HUES6 (cell line): Measurements from ENCODE around the gene WNK1.
"Not testable (repeated sequence)": the region's sequence is repeated elsewhere in the genome, so short reads cannot be mapped to it uniquely, and the experiment has no call there.

Experiments
- H3K27ac ChIP-seq: 2 replicates; pipeline ENCODE4 v1.7.0; 2013; ENCODE audit warnings: low read depth, mild to moderate bottlenecking, low read length, inconsistent platforms
- H3K27me3 ChIP-seq: 2 replicates; pipeline ENCODE4 v1.6.1; 2013; ENCODE audit warnings: low read length; ENCODE audit not compliant: control insufficient read depth, insufficient read depth
- H3K36me3 ChIP-seq: 2 replicates; pipeline ENCODE4 v1.6.1; 2013; ENCODE audit warnings: low read length; ENCODE audit not compliant: control insufficient read depth, insufficient read depth
- H3K4me1 ChIP-seq: 2 replicates; pipeline ENCODE4 v1.6.1; 2013; ENCODE audit warnings: low read length; ENCODE audit not compliant: control insufficient read depth, insufficient read depth
- H3K4me3 ChIP-seq: 2 replicates; pipeline ENCODE4 v1.5.1; 2013; ENCODE audit warnings: low read depth, low read length
- H3K9ac ChIP-seq: one replicate; pipeline ENCODE4 v1.6.1; 2013; ENCODE audit warnings: mild to moderate bottlenecking, low read length
- H3K9me3 ChIP-seq: 2 replicates; pipeline ENCODE4 v1.6.1; 2013; ENCODE audit warnings: low read depth, low read length; ENCODE audit not compliant: control insufficient read depth, insufficient read depth

Gene WNK1

GRCh38 chr12:768434-768833 is 16.1 kb downstream of the WNK1 start:
- no peaks in the 10 kb centered on the region; the same call in 1 of the 2 replicates for H3K36me3 ChIP-seq
- no peak overlapping the region for H3K27ac ChIP-seq
- no peak overlapping the region for H3K4me3 ChIP-seq
- H3K27me3 ChIP-seq = no peaks in the 10 kb centered on the region
- no peak overlapping the region for H3K9ac ChIP-seq
- H3K9me3 ChIP-seq = no peaks in the 10 kb centered on the region
- peaks cover 3% of the 10 kb centered on the region; the same call in 1 of the 2 replicates for H3K4me1 ChIP-seq

- Histone ChIP-seq H3K27ac (no peak overlapping the region), H3K36me3 (no peaks in the 10 kb centered on the region), H3K4me1 (peaks cover 12% of the 10 kb centered on the region), H3K9me3 (no peaks in the 10 kb centered on the region), H3K4me3 (no peak overlapping the region), H3K27me3 (no peaks in the 10 kb centered on the region), H3K9ac (no peak overlapping the region)
Observed at GRCh38 chr12:770479-770878, 18.1 kb downstream of the WNK1 start.

- Histone ChIP-seq H3K27ac (no peak overlapping the region), H3K4me1 (peaks cover 12% of the 10 kb centered on the region), H3K9me3 (no peaks in the 10 kb centered on the region), H3K36me3 (no peaks in the 10 kb centered on the region), H3K4me3 (no peak overlapping the region), H3K27me3 (no peaks in the 10 kb centered on the region), H3K9ac (no peak overlapping the region)
Observed at GRCh38 chr12:772056-772697, 19.8 kb downstream of the WNK1 start.

GRCh38 chr12:774051-774614 is 21.8 kb downstream of the WNK1 start:
- Histone ChIP-seq H3K9me3 (no peaks in the 10 kb centered on the region), H3K4me1 (peaks cover 12% of the 10 kb centered on the region), H3K36me3 (no peaks in the 10 kb centered on the region), H3K27ac (0 out of 2 replicates have a peak overlapping the region, but pooled peaks have one; percentile 34), H3K4me3 (no peak overlapping the region), H3K27me3 (no peaks in the 10 kb centered on the region), H3K9ac (no peak overlapping the region)

- not testable (repeated sequence) for H3K9me3 ChIP-seq, H3K27me3 ChIP-seq, H3K27ac ChIP-seq, H3K9ac ChIP-seq, H3K4me3 ChIP-seq, H3K36me3 ChIP-seq
- peaks cover 23% of the 10 kb centered on the region for H3K4me1 ChIP-seq
Observed at GRCh38 chr12:775973-776771, 23.8 kb downstream of the WNK1 start.

GRCh38 chr12:776772-777373 is 24.5 kb downstream of the WNK1 start:
- H3K9ac ChIP-seq, H3K36me3 ChIP-seq, H3K4me3 ChIP-seq, H3K27me3 ChIP-seq, H3K9me3 ChIP-seq, H3K27ac ChIP-seq: not testable (repeated sequence)
- H3K4me1 ChIP-seq = peaks cover 23% of the 10 kb centered on the region

GRCh38 chr12:777550-778047 is 25.2 kb downstream of the WNK1 start:
- H3K27me3 ChIP-seq = no peaks in the 10 kb centered on the region
- peaks cover 23% of the 10 kb centered on the region for H3K4me1 ChIP-seq
- no peaks in the 10 kb centered on the region for H3K36me3 ChIP-seq
- H3K4me3 ChIP-seq = no peak overlapping the region
- no peak overlapping the region for H3K9ac ChIP-seq
- H3K9me3 ChIP-seq = no peaks in the 10 kb centered on the region
- no peak overlapping the region for H3K27ac ChIP-seq

GRCh38 chr12:778615-779014 is 26.2 kb downstream of the WNK1 start:
- Histone ChIP-seq H3K36me3 (no peaks in the 10 kb centered on the region), H3K9ac (no peak overlapping the region), H3K4me3 (no peak overlapping the region), H3K27me3 (no peaks in the 10 kb centered on the region), H3K27ac (no peak overlapping the region), H3K9me3 (no peaks in the 10 kb centered on the region), H3K4me1 (peaks cover 19% of the 10 kb centered on the region)

GRCh38 chr12:779745-780734 is 27.7 kb downstream of the WNK1 start:
- peaks cover 11% of the 10 kb centered on the region; the same call in 1 of the 2 replicates for H3K4me1 ChIP-seq
- no peaks in the 10 kb centered on the region for H3K27me3 ChIP-seq
- no peak overlapping the region for H3K4me3 ChIP-seq
- H3K9me3 ChIP-seq = no peaks in the 10 kb centered on the region
- no peak overlapping the region for H3K27ac ChIP-seq
- H3K36me3 ChIP-seq = no peaks in the 10 kb centered on the region
- H3K9ac ChIP-seq = no peak overlapping the region

GRCh38 chr12:780750-781379 is 28.5 kb downstream of the WNK1 start:
- Histone ChIP-seq H3K36me3 (no peaks in the 10 kb centered on the region), H3K4me1 (peaks cover 11% of the 10 kb centered on the region; the same call in 1 of the 2 replicates), H3K4me3 (no peak overlapping the region), H3K27me3 (no peaks in the 10 kb centered on the region), H3K27ac (no peak overlapping the region), H3K9me3 (no peaks in the 10 kb centered on the region), H3K9ac (no peak overlapping the region)
